Liver (tissue), 9 donors: ENCODE data around the gene LIMS1. TPM values are rescaled to one million over a fixed set of nuclear protein-coding genes. Genes with fewer than 3 reads are reported as not detected.

Experiments
- DNase-seq: peaks from one replicate; pipeline ENCODE4 v3.0.0-alpha.2; 2017; ENCODE audit warnings: low spot score
- H3K27ac ChIP-seq, 2 donors: one replicate each; pipeline ENCODE4 v1.7.0; 2013; ENCODE audit warnings: inconsistent platforms in 2 of 2, low read length in 2 of 2, control low read depth in 1 of 2, low read depth in 1 of 2, mild to moderate bottlenecking in 1 of 2
- H3K27me3 ChIP-seq, 4 donors: one replicate each; pipeline versions ENCODE4 v1.6.1 to v1.7.0; 2013; ENCODE audit warnings: low read length in 3 of 4, inconsistent platforms in 1 of 4, mild to moderate bottlenecking in 1 of 4, moderate library complexity in 1 of 4; ENCODE audit not compliant: control insufficient read depth in 4 of 4, insufficient read depth in 4 of 4
- H3K36me3 ChIP-seq, 4 donors: one replicate each; pipeline versions ENCODE4 v1.6.1 to v1.7.0; 2013; ENCODE audit warnings: low read length in 3 of 4, mild to moderate bottlenecking in 3 of 4, low read depth in 1 of 4, moderate library complexity in 1 of 4; ENCODE audit not compliant: control insufficient read depth in 4 of 4, insufficient read depth in 3 of 4
- H3K4me1 ChIP-seq, 4 donors: one replicate each; pipeline versions ENCODE4 v1.6.1 to v1.7.0; 2013; ENCODE audit warnings: low read length in 3 of 4, mild to moderate bottlenecking in 3 of 4, moderate library complexity in 1 of 4; ENCODE audit not compliant: control insufficient read depth in 4 of 4, insufficient read depth in 4 of 4
- H3K4me3 ChIP-seq, 3 donors: one replicate each; pipeline versions ENCODE4 v1.6.1 to v1.7.0; 2013; ENCODE audit warnings: low read length in 3 of 3, control low read depth in 1 of 3, low read depth in 1 of 3, mild to moderate bottlenecking in 1 of 3
- H3K9ac ChIP-seq, 2 donors: one replicate each; pipeline ENCODE4 v1.7.0; 2013; ENCODE audit warnings: low read length in 2 of 2, mild to moderate bottlenecking in 2 of 2, moderate library complexity in 2 of 2, control low read depth in 1 of 2, low read depth in 1 of 2
- H3K9me3 ChIP-seq, 4 donors: one replicate each; pipeline versions ENCODE4 v1.6.1 to v1.7.0; 2013; ENCODE audit warnings: low read length in 3 of 4; ENCODE audit not compliant: control insufficient read depth in 4 of 4
- CTCF ChIP-seq: fragments of 150-350 bp; IDR thresholded peaks from 2 replicates; pipeline ENCODE4 v1.5.1; 2017; ENCODE audit warnings: improper control_type of control experiment, low read depth, low read length; ENCODE audit not compliant: missing input control
- EGR1 ChIP-seq, 2 donors: IDR thresholded peaks; 2 replicates each; pipeline ENCODE4 v1.6.1; 2016 to 2018; ENCODE audit warnings: antibody characterized with exemption in 2 of 2, low read depth in 2 of 2
- FOXA1 ChIP-seq: IDR thresholded peaks from 2 replicates; pipeline ENCODE4 v1.6.1; 2016; ENCODE audit warnings: antibody characterized with exemption
- FOXA2 ChIP-seq: IDR thresholded peaks from 2 replicates; pipeline ENCODE4 v1.6.1; 2016; ENCODE audit warnings: antibody characterized with exemption
- GABPA ChIP-seq, 2 donors: IDR thresholded peaks in 1 of 2; conservative IDR thresholded peaks in 1 of 2; 2 replicates each; pipeline ENCODE4 v1.6.1; 2016; ENCODE audit warnings: antibody characterized with exemption in 2 of 2, mild to moderate bottlenecking in 1 of 2, moderate library complexity in 1 of 2
- HNF4A ChIP-seq, 2 donors: conservative IDR thresholded peaks; 2 replicates each; pipeline ENCODE4 v1.6.1; 2016; ENCODE audit warnings: antibody characterized with exemption in 2 of 2, mild to moderate bottlenecking in 2 of 2
- HNF4G ChIP-seq: IDR thresholded peaks from 2 replicates; pipeline ENCODE4 v1.6.1; 2016; ENCODE audit warnings: antibody characterized with exemption
- JUND ChIP-seq, 2 donors: IDR thresholded peaks; 2 replicates each; pipeline ENCODE4 v1.6.1; 2016; ENCODE audit warnings: antibody characterized with exemption in 2 of 2
- NR2F2 ChIP-seq: IDR thresholded peaks from 2 replicates; pipeline ENCODE4 v1.6.1; 2016; ENCODE audit warnings: antibody characterized with exemption
- RAD21 ChIP-seq, 2 donors: IDR thresholded peaks; 2 replicates each; pipeline ENCODE4 v1.6.1; 2016; ENCODE audit warnings: antibody characterized with exemption in 2 of 2, mild to moderate bottlenecking in 2 of 2
- RXRA ChIP-seq, 2 donors: IDR thresholded peaks; 2 replicates each; pipeline ENCODE4 v1.6.1; 2017 to 2018; ENCODE audit warnings: antibody characterized with exemption in 2 of 2, mild to moderate bottlenecking in 1 of 2
- SP1 ChIP-seq: IDR thresholded peaks from 2 replicates; pipeline ENCODE4 v1.6.1; 2018; ENCODE audit warnings: antibody characterized with exemption, mild to moderate bottlenecking
- TAF1 ChIP-seq: conservative IDR thresholded peaks from 2 replicates; pipeline ENCODE4 v1.6.1; 2016; ENCODE audit warnings: antibody characterized with exemption, mild to moderate bottlenecking
- YY1 ChIP-seq: IDR thresholded peaks from 2 replicates; pipeline ENCODE4 v1.6.1; 2016; ENCODE audit warnings: antibody characterized with exemption, mild to moderate bottlenecking
- ZBTB33 ChIP-seq: IDR thresholded peaks from 2 replicates; pipeline ENCODE4 v1.6.1; 2016; ENCODE audit warnings: antibody characterized with exemption
- WGBS: extraction: QIAGEN DNeasy Blood & Tissue Kit; methylation state at CpG from one replicate; pipeline ENCODE4 v1.1.7; 2013; 5-methylcytosine and 5-hydroxymethylcytosine counted together
- polyA plus RNA-seq, 2 donors: library from polyadenylated mRNA; stranded (reverse) in 1 of 2; unstranded in 1 of 2; fragments of 200-250 nt in 1 of 2; fragments of >200 nt in 1 of 2; fragmentation: Nextera tagmentation in 1 of 2; extraction: Ambion mirVana in 1 of 2; gene quantifications; one replicate each; pipeline versions ENCODE4 v1.2.1 to v1.2.3, GENCODE V29; 2013 to 2015
- total RNA-seq, 2 donors: library from RNA; depleted of rRNA; stranded (reverse); fragments of >200 nt; gene quantifications; one replicate each; pipeline ENCODE4 v1.2.3, GENCODE V29; 2014
- TF ChIP-seq, protein P1 (sequence below): IDR thresholded peaks from 2 replicates; pipeline ENCODE4 v1.6.1; 2016; ENCODE audit warnings: antibody characterized with exemption, mild to moderate bottlenecking
- TF ChIP-seq, protein P2 (sequence below): IDR thresholded peaks from 2 replicates; pipeline ENCODE4 v1.6.1; 2016; ENCODE audit warnings: antibody characterized with exemption
- TF ChIP-seq, protein P3 (sequence below): IDR thresholded peaks from 2 replicates; pipeline ENCODE4 v1.6.1; 2016; ENCODE audit warnings: antibody characterized with exemption
- donor health status: healthy.
- donor health status: healthy.
- donor health status: healthy.
- donor health status: healthy.
- donor health status: healthy.

LIMS1 gene
- total and polyA plus RNA-seq, 4 donors, result 10.2 to 37.1 (median 22.1) TPM

DNA sequence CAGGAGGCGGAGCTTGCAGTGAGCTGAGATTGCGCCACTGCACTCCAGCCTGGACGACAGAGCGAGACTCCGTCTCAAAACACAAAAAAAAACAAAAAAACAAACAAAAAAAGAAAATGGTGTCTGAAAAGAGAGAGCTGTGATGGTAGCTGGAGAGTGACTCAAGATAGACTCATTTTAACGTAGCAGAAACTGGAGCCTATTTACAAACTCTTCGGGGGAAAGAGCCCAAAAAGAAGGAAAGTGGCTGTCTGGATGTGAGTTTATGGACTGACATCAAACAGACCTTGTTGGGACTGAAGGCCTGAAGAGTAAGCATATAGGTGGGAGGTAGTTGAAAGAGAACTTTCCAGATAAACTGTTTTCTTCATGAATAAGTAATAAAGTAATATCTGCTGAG is 51.8 kb downstream of the LIMS1 start:
- H3K9me3 ChIP-seq, result no peaks in the 10 kb centered on the region
- peaks cover 2 to 11% (median 9%) of the 10 kb centered on the region in 4 donors for H3K4me1 ChIP-seq
- 85% methylated on average over 7 of the region's 7 CpGs for WGBS
- peak overlapping the region in 1 of 2 donors; percentile 16 for H3K27ac ChIP-seq
- no peak overlapping the region for H3K4me3 ChIP-seq
- H3K9ac ChIP-seq, result no peak overlapping the region
- no peaks in the 10 kb centered on the region for H3K36me3 ChIP-seq
- TF ChIP-seq, protein P1, sequence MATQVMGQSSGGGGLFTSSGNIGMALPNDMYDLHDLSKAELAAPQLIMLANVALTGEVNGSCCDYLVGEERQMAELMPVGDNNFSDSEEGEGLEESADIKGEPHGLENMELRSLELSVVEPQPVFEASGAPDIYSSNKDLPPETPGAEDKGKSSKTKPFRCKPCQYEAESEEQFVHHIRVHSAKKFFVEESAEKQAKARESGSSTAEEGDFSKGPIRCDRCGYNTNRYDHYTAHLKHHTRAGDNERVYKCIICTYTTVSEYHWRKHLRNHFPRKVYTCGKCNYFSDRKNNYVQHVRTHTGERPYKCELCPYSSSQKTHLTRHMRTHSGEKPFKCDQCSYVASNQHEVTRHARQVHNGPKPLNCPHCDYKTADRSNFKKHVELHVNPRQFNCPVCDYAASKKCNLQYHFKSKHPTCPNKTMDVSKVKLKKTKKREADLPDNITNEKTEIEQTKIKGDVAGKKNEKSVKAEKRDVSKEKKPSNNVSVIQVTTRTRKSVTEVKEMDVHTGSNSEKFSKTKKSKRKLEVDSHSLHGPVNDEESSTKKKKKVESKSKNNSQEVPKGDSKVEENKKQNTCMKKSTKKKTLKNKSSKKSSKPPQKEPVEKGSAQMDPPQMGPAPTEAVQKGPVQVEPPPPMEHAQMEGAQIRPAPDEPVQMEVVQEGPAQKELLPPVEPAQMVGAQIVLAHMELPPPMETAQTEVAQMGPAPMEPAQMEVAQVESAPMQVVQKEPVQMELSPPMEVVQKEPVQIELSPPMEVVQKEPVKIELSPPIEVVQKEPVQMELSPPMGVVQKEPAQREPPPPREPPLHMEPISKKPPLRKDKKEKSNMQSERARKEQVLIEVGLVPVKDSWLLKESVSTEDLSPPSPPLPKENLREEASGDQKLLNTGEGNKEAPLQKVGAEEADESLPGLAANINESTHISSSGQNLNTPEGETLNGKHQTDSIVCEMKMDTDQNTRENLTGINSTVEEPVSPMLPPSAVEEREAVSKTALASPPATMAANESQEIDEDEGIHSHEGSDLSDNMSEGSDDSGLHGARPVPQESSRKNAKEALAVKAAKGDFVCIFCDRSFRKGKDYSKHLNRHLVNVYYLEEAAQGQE, result no peak
- TF ChIP-seq, protein P2, sequence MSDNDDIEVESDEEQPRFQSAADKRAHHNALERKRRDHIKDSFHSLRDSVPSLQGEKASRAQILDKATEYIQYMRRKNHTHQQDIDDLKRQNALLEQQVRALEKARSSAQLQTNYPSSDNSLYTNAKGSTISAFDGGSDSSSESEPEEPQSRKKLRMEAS, result no peak
- no peak for TF ChIP-seq EGR1 (IDR thresholded peaks at IDR 0.05; ENCODE audit: low read depth in 2 of 2)
- no peak for TF ChIP-seq SP1
- TF ChIP-seq JUND (IDR thresholded peaks at IDR 0.05), result no peak
- no peak for TF ChIP-seq FOXA1
- TF ChIP-seq RXRA (IDR thresholded peaks at IDR 0.05), result no peak
- TF ChIP-seq YY1, result no peak
- no peak for TF ChIP-seq TAF1
- TF ChIP-seq GABPA (IDR thresholded peaks at IDR 0.05 in 1 of 2, conservative IDR thresholded peaks at IDR 0.05 in 1 of 2), result no peak
- TF ChIP-seq HNF4G, result no peak
- no peak for TF ChIP-seq RAD21 (IDR thresholded peaks at IDR 0.05)
- TF ChIP-seq HNF4A (conservative IDR thresholded peaks at IDR 0.05), result no peak
- no peak for TF ChIP-seq CTCF
- TF ChIP-seq NR2F2, result no peak
- TF ChIP-seq FOXA2, result no peak
- DNase-seq, result no peak
- no peaks in the 10 kb centered on the region for H3K27me3 ChIP-seq

- H3K9me3 ChIP-seq, result no peaks in the 10 kb centered on the region
- peak overlapping the region in 1 of 2 donors; percentile 16 for H3K27ac ChIP-seq
- 76% methylated on average over 5 of the region's 5 CpGs for WGBS
- H3K36me3 ChIP-seq, result no peaks in the 10 kb centered on the region
- H3K4me3 ChIP-seq, result no peak overlapping the region
- DNase-seq, result no peak
- H3K4me1 ChIP-seq, result peaks cover 2 to 11% (median 9%) of the 10 kb centered on the region in 4 donors
- H3K27me3 ChIP-seq, result no peaks in the 10 kb centered on the region
- no peak overlapping the region for H3K9ac ChIP-seq
- TF ChIP-seq, protein P3, sequence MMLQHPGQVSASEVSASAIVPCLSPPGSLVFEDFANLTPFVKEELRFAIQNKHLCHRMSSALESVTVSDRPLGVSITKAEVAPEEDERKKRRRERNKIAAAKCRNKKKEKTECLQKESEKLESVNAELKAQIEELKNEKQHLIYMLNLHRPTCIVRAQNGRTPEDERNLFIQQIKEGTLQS, result no peak
- TF ChIP-seq FOXA1 (no peak), TAF1 (no peak), RXRA (IDR thresholded peaks at IDR 0.05) (no peak), HNF4G (no peak), ZBTB33 (no peak), FOXA2 (no peak), EGR1 (IDR thresholded peaks at IDR 0.05; ENCODE audit: low read depth in 2 of 2) (no peak), HNF4A (conservative IDR thresholded peaks at IDR 0.05) (no peak), NR2F2 (no peak), SP1 (no peak), YY1 (no peak), CTCF (no peak), JUND (IDR thresholded peaks at IDR 0.05) (no peak), RAD21 (IDR thresholded peaks at IDR 0.05) (no peak)
- TF ChIP-seq, protein P1, result no peak
Observed at GRCh38 chr2:108586631-108587030, 52.4 kb downstream of the LIMS1 start.
